ENCODE measurements around the gene ADH1C.
A peak's percentile ranks its signal among the peaks of the same experiment; 100 is the strongest.

The ADH1C gene

GRCh38 chr4:99389606-99390005 is 37.1 kb upstream of the ADH1C start:
- no peak for TF ChIP-seq CTCF (IDR thresholded peaks at IDR 0.05; ENCODE audit: low read depth, low read length)
- no peak overlapping the region for H3K4me3 ChIP-seq (replicated peaks in 1 of 2; ENCODE audit: low read depth in 2 of 2, low read length in 2 of 2)
- peak; percentile 40 to 58 for DNase-seq (ENCODE audit: low read depth in 2 of 2)

- peak; percentile 95 to 96 for DNase-seq (ENCODE audit: low read depth in 2 of 2)
- H3K4me3 ChIP-seq (replicated peaks in 1 of 2; ENCODE audit: low read depth in 2 of 2, low read length in 2 of 2): no peak overlapping the region
- TF ChIP-seq CTCF (IDR thresholded peaks at IDR 0.05; ENCODE audit: low read depth, low read length): no peak
These were observed 31.4 kb upstream of the ADH1C start for GRCh38 chr4:99383833-99384392.

- TF ChIP-seq CTCF (IDR thresholded peaks at IDR 0.05; ENCODE audit: low read depth, low read length): no peak
- no peak for DNase-seq (ENCODE audit: low read depth in 2 of 2)
- H3K4me3 ChIP-seq (replicated peaks in 1 of 2; ENCODE audit: low read depth in 2 of 2, low read length in 2 of 2): no peak overlapping the region
These were observed 30.9 kb upstream of the ADH1C start for GRCh38 chr4:99383399-99383798.

- no peak overlapping the region for H3K4me3 ChIP-seq (replicated peaks in 1 of 2; ENCODE audit: low read depth in 2 of 2, low read length in 2 of 2)
- DNase-seq (ENCODE audit: low read depth in 2 of 2): peak in 1 of 2 donors; percentile 9
- TF ChIP-seq CTCF (IDR thresholded peaks at IDR 0.05; ENCODE audit: low read depth, low read length): no peak
These were observed 30.3 kb upstream of the ADH1C start for GRCh38 chr4:99382745-99383360.

- no peak for DNase-seq (ENCODE audit: low read depth in 2 of 2)
- no peak overlapping the region for H3K4me3 ChIP-seq (replicated peaks in 1 of 2; ENCODE audit: low read depth in 2 of 2, low read length in 2 of 2)
- TF ChIP-seq CTCF (IDR thresholded peaks at IDR 0.05; ENCODE audit: low read depth, low read length): no peak
These were observed 29.1 kb upstream of the ADH1C start for GRCh38 chr4:99381588-99382175.

- TF ChIP-seq CTCF (IDR thresholded peaks at IDR 0.05; ENCODE audit: low read depth, low read length): no peak
- no peak overlapping the region for H3K4me3 ChIP-seq (replicated peaks in 1 of 2; ENCODE audit: low read depth in 2 of 2, low read length in 2 of 2)
- peak; percentile 52 to 54 for DNase-seq (ENCODE audit: low read depth in 2 of 2)
These were observed 27.0 kb upstream of the ADH1C start for GRCh38 chr4:99379571-99379970.
